GM12891 (cell line): Measurements from ENCODE around the gene GFOD1.

Experiments
- POLR2AphosphoS5 ChIP-seq: IDR thresholded peaks from 2 replicates; pipeline ENCODE4 v1.6.1; 2011; ENCODE audit warnings: low read depth, low read length, control low read depth
- SPI1 ChIP-seq: IDR thresholded peaks from 2 replicates; pipeline ENCODE4 v1.6.1; 2011; ENCODE audit warnings: low read depth, low read length, control low read depth
- TAF1 ChIP-seq: IDR thresholded peaks from 2 replicates; pipeline ENCODE4 v1.6.1; 2011; ENCODE audit warnings: low read depth, low read length, control low read depth

GRCh38 chr6:13441778-13442177 lies 45.6 kb downstream of the GFOD1 start:
- TF ChIP-seq SPI1 (no peak), TAF1 (no peak), POLR2AphosphoS5 (no peak)
